ENCODE results near the gene MZT1. TPM values are rescaled to one million over a fixed set of nuclear protein-coding genes. Genes with fewer than 3 reads are reported as not detected.
A peak's percentile ranks its signal among the peaks of the same experiment; 100 is the strongest.
"Not testable (repeated sequence)": the region's sequence is repeated elsewhere in the genome, so short reads cannot be mapped to it uniquely, and the experiment has no call there.

Gene MZT1, protein sequence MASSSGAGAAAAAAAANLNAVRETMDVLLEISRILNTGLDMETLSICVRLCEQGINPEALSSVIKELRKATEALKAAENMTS
- polyA plus RNA-seq (ENCODE audit: low read depth in 6 of 6) = 10 to 100 TPM in 2 of 6 donors, 1 to 10 TPM in 4; 5.6 to 12.4 (median 9.9) TPM

- no peaks in the 10 kb centered on the region for H3K27me3 Mint-ChIP-seq
- H3K27ac Mint-ChIP-seq = peak within 1 kb of the TSS; percentile 86 to 95 (median 92)
- peak; percentile 96 for DNase-seq
- peaks cover 8 to 13% of the 10 kb centered on the region in 2 donors for H3K36me3 Mint-ChIP-seq
- peak within 1 kb of the TSS; percentile 91 to 97 (median 94) for H3K4me3 Mint-ChIP-seq
- ATAC-seq (ENCODE audit: low read depth in 2 of 2) = peak; percentile 90
- H3K9me3 Mint-ChIP-seq = no peaks in the 10 kb centered on the region
- H3K4me1 Mint-ChIP-seq = peaks cover 25 to 55% (median 45%) of the 10 kb centered on the region in 3 donors
Measured at GRCh38 chr13:72727417-72728289, at the start of gene MZT1, which contains the start of gene BORA. MZT1 (minus strand) TSS chr13:72727629; CDS start chr13:72727602, 27 bp downstream. BORA (plus strand) TSS chr13:72727923; CDS start chr13:72728941, 1,018 bp downstream.

GRCh38 chr13:72774019-72774418 is 46.6 kb upstream of the MZT1 start:
- DNase-seq (no peak), ATAC-seq (ENCODE audit: low read depth in 2 of 2) (no peak)
- Mint-ChIP-seq H3K4me3 (no peak overlapping the region), H3K27me3 (no peaks in the 10 kb centered on the region), H3K36me3 (peaks cover 8 to 25% of the 10 kb centered on the region in 2 donors), H3K27ac (no peak overlapping the region), H3K4me1 (peaks cover 0 to 7% (median 5%) of the 10 kb centered on the region in 3 donors), H3K9me3 (no peaks in the 10 kb centered on the region)

- peaks cover 13 to 26% of the 10 kb centered on the region in 2 donors for H3K36me3 Mint-ChIP-seq
- no peak overlapping the region for H3K27ac Mint-ChIP-seq
- ATAC-seq (ENCODE audit: low read depth in 2 of 2) (no peak), DNase-seq (no peak)
- no peaks in the 10 kb centered on the region for H3K4me1 Mint-ChIP-seq
- no peak overlapping the region for H3K4me3 Mint-ChIP-seq
- H3K9me3 Mint-ChIP-seq = no peaks in the 10 kb centered on the region
- H3K27me3 Mint-ChIP-seq = no peaks in the 10 kb centered on the region
Measured at GRCh38 chr13:72763411-72763810, 36.0 kb upstream of the MZT1 start.

DNA sequence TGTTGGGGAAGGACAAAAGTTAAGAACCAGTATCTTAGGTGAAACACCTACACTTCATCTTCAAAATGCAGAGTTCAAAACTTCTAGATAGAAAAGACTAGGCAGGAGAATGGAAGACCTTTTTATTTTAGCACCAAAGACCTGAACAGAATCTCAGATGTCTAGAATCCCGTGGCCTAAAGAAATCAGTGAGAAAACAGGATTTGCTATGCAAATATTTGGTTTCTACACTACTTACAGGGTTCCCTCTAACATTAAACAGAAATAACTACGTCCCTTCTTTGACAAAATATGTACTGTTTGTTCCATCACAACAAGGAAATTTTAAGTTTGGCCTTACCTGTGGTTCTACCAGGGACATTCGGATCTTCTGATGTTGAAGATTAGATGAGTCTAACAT is 32.8 kb upstream of the MZT1 start:
- peak overlapping the region in 1 of 6 donors; percentile 28 for H3K27ac Mint-ChIP-seq
- H3K4me3 Mint-ChIP-seq = no peak overlapping the region
- peaks cover 0 to 4% (median 0%) of the 10 kb centered on the region in 3 donors for H3K4me1 Mint-ChIP-seq
- no peaks in the 10 kb centered on the region for H3K9me3 Mint-ChIP-seq
- no peak for ATAC-seq (ENCODE audit: low read depth in 2 of 2)
- H3K27me3 Mint-ChIP-seq = no peaks in the 10 kb centered on the region
- no peak for DNase-seq
- peaks cover 12% of the 10 kb centered on the region in 2 donors for H3K36me3 Mint-ChIP-seq

DNA sequence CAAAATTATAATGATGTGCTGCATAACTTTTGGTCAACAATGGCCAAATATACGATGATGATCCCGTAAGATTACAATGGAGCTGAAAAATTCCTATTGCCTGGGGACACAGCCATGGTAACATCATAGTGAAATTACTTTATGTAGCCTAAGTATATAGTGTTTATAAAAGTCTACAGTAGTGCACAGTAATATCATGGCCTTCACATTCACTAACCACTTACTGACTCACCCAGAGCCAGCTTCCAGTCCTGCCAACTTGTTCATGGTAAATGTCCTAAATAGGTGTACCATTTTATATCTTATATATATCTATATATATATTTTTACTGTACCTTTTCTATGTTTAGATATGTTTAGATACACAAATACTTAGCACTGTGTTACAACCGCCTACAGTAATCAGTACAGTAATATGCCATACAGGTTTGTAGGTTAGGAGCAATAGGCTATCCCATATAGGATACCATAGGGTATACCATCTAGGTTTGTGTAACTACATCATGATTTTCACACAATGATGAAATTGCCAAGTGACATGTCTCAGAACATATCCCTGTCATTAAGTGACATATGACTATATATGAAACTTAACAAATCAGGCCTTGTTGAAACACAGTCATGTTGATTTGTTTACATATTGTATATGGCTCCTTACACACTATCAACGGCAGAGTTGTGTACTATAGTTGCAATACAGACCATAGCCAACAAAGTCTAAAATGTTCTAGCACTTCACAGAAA is 30.5 kb upstream of the MZT1 start:
- no peak overlapping the region for H3K4me3 Mint-ChIP-seq
- no peaks in the 10 kb centered on the region for H3K27me3 Mint-ChIP-seq
- peaks cover 6 to 17% of the 10 kb centered on the region in 2 donors for H3K36me3 Mint-ChIP-seq
- H3K27ac Mint-ChIP-seq = no peak overlapping the region
- no peak for DNase-seq
- H3K4me1 Mint-ChIP-seq = peaks cover 0 to 4% (median 0%) of the 10 kb centered on the region in 3 donors
- H3K9me3 Mint-ChIP-seq = no peaks in the 10 kb centered on the region
- ATAC-seq (ENCODE audit: low read depth in 2 of 2) = no peak

GRCh38 chr13:72754111-72754510 is 26.7 kb upstream of the MZT1 start:
- H3K4me1 Mint-ChIP-seq = peaks cover 2 to 13% (median 4%) of the 10 kb centered on the region in 3 donors
- H3K27ac Mint-ChIP-seq = peak overlapping the region in 1 of 6 donors; percentile 50
- peaks cover 31 to 35% of the 10 kb centered on the region in 2 donors for H3K36me3 Mint-ChIP-seq
- DNase-seq (no peak), ATAC-seq (ENCODE audit: low read depth in 2 of 2) (no peak)
- H3K27me3 Mint-ChIP-seq = no peaks in the 10 kb centered on the region
- H3K9me3 Mint-ChIP-seq = peaks cover 0 to 5% (median 0%) of the 10 kb centered on the region in 7 donors
- no peak overlapping the region for H3K4me3 Mint-ChIP-seq

DNA sequence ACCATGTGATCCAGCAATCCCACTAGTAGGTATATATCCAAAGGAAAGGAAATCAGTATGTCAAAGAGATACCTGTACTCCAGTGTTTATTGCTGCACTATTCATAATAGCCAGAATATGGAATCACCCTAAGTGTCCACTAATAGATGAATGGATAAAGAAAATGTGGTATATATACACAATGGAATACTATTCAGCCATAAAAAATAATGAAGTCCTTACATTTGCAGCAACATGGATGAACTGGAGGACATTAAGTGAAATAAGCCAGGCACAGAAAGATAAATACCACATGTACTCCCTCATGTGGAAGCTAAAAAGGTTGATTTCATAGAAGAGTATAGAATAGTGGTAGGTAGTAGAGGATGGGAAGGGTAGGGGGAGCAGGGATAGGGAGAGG is 23.8 kb upstream of the MZT1 start:
- H3K9me3 Mint-ChIP-seq = peaks cover 0 to 5% (median 0%) of the 10 kb centered on the region in 7 donors

DNA sequence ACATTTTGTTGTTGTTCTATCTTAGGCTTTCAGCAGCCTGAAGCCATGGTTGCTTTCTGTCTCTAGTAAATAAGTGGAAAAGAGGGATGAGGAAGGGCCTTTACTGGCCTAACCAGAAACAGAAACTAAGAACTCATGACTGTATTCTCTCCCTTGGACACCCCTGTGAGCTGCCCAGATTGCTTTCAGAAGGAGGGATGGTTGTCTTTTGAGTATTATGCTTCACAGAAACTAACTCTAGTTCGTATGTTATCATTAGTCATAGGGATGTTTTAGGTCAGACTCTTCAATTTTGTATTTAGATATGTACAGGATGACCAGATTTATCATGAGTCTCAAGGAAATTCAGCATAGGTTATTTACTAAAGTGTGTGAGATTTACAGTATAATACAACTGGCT is 17.8 kb upstream of the MZT1 start:
- H3K4me3 Mint-ChIP-seq = no peak overlapping the region
- no peak for ATAC-seq (ENCODE audit: low read depth in 2 of 2)
- no peaks in the 10 kb centered on the region for H3K27me3 Mint-ChIP-seq
- H3K36me3 Mint-ChIP-seq = peaks cover 16 to 20% of the 10 kb centered on the region in 2 donors
- no peaks in the 10 kb centered on the region for H3K9me3 Mint-ChIP-seq
- peak overlapping the region in 2 of 6 donors; percentile 9 to 73 for H3K27ac Mint-ChIP-seq
- peaks cover 1 to 9% (median 6%) of the 10 kb centered on the region in 3 donors for H3K4me1 Mint-ChIP-seq
- no peak for DNase-seq

More for the DNA sequence above, 23.8 kb upstream of the MZT1 start:
- Mint-ChIP-seq H3K27ac (peak overlapping the region in 1 of 6 donors; percentile 10), H3K4me1 (peaks cover 2 to 13% (median 4%) of the 10 kb centered on the region in 3 donors), H3K36me3 (peaks cover 36 to 41% of the 10 kb centered on the region in 2 donors), H3K27me3 (no peaks in the 10 kb centered on the region), H3K4me3 (no peak overlapping the region)
- DNase-seq (no peak), ATAC-seq (ENCODE audit: low read depth in 2 of 2) (no peak)

- Mint-ChIP-seq H3K27ac (peak overlapping the region in 1 of 6 donors; percentile 11), H3K36me3 (peaks cover 8 to 15% of the 10 kb centered on the region in 2 donors), H3K4me3 (no peak overlapping the region), H3K27me3 (no peaks in the 10 kb centered on the region), H3K9me3 (no peaks in the 10 kb centered on the region), H3K4me1 (peaks cover 1 to 6% (median 4%) of the 10 kb centered on the region in 3 donors)
- ATAC-seq (ENCODE audit: low read depth in 2 of 2) (no peak), DNase-seq (no peak)
Measured at GRCh38 chr13:72740015-72740414, 12.6 kb upstream of the MZT1 start.

DNA sequence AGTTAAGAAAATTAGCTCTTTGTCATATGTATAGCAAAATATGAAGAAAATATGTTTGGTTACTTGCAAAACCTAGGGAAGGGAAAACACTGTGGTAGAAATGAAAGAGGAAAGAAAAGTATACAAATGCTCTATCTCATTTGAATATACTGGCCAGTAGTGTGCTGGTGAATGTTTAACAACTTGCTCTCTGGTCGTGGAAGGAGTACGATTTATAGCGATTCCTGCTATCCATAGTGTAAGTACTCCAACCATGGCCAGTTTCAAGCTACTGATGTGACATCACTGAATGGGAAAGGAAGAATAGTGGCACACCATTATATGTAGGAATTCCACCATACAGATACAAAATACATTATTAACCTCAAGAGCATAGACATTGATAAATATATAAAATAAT is 9.6 kb upstream of the MZT1 start:
- Mint-ChIP-seq H3K4me3 (no peak overlapping the region), H3K27me3 (no peaks in the 10 kb centered on the region), H3K27ac (no peak overlapping the region), H3K36me3 (peaks cover 8 to 20% of the 10 kb centered on the region in 2 donors), H3K9me3 (no peaks in the 10 kb centered on the region), H3K4me1 (peaks cover 0 to 6% (median 4%) of the 10 kb centered on the region in 3 donors)
- no peak for DNase-seq
- no peak for ATAC-seq (ENCODE audit: low read depth in 2 of 2)

DNA sequence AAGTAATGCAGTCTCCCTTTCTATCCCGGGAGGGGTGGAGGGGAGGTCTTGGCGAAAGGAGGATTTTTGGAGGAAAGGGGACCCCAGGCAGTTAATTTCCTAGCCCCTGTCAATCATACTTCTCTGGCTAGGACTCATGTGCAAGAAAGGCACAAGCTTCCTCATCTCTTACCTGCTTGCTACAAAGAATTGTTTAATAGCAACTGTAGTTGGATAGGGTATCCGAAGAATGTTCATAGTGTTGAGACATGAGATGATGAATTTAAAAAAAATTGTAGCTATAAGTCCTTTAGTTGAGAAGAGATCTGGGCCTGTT is 819 bp upstream of the MZT1 start:
- Mint-ChIP-seq H3K27me3 (no peaks in the 10 kb centered on the region), H3K27ac (peak overlapping the region; percentile 83 to 95 (median 92)), H3K36me3 (peaks cover 2 to 10% of the 10 kb centered on the region in 2 donors), H3K9me3 (no peaks in the 10 kb centered on the region), H3K4me3 (peak overlapping the region; percentile 91 to 97 (median 94)), H3K4me1 (peaks cover 19 to 49% (median 39%) of the 10 kb centered on the region in 3 donors)
- DNase-seq (no peak), ATAC-seq (ENCODE audit: low read depth in 2 of 2) (no peak)

- Mint-ChIP-seq H3K9me3 (no peaks in the 10 kb centered on the region), H3K27ac (peak overlapping the region; percentile 34 to 95 (median 90)), H3K27me3 (no peaks in the 10 kb centered on the region), H3K4me3 (peak overlapping the region; percentile 91 to 97 (median 94)), H3K36me3 (peaks cover 9 to 18% of the 10 kb centered on the region in 2 donors), H3K4me1 (peaks cover 29 to 57% (median 51%) of the 10 kb centered on the region in 3 donors)
- ATAC-seq (ENCODE audit: low read depth in 2 of 2) (peak; percentile 15 to 21), DNase-seq (no peak)
Measured at GRCh38 chr13:72726726-72727416, 558 bp downstream of the MZT1 start.

DNA sequence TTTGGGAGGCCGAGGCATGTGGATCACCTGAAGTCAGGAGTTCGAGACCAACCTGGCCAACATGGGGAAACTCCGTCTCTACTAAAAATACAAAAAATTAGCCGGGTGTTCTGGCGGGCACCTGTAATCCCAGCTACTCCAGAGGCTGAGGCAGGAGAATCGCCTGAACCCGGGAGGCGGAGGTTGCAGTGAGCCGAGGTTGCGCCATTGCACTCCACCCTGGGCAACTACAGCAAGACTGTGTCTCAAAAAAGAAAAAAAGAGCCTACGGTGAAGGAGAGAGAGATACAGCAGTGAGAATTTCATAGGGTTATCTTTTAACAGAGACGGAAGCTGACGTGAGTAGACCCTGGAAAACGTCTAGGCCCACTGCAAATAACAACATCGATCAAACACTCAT is 1.2 kb downstream of the MZT1 start:
- Mint-ChIP-seq H3K4me3 (peak overlapping the region; percentile 91 to 97 (median 94)), H3K36me3 (peaks cover 15 to 19% of the 10 kb centered on the region in 2 donors), H3K4me1 (peaks cover 33 to 58% (median 57%) of the 10 kb centered on the region in 3 donors), H3K27ac (peak overlapping the region in 3 of 6 donors; percentile 15 to 87 (median 24))
- not testable (repeated sequence) for H3K9me3 Mint-ChIP-seq; ATAC-seq (ENCODE audit: low read depth in 2 of 2); H3K27me3 Mint-ChIP-seq; DNase-seq
